GM06990 (cell line): ENCODE results near the gene PIGX.

ENCODE experiments used
- DNase-seq: peaks from one replicate; pipeline ENCODE4 v3.0.0-alpha.2; 2011; ENCODE audit not compliant: insufficient read length; ENCODE audit errors: extremely low read depth
- H3K27me3 ChIP-seq: replicated peaks from 2 replicates; pipeline ENCODE4 v1.6.0; 2011; ENCODE audit warnings: low read length; ENCODE audit not compliant: control insufficient read depth, insufficient read depth
- H3K36me3 ChIP-seq: 2 replicates; pipeline ENCODE4 v1.5.1; 2011; ENCODE audit warnings: low read length; ENCODE audit not compliant: control insufficient read depth, insufficient read depth
- H3K4me3 ChIP-seq: replicated peaks from 2 replicates; pipeline ENCODE4 v1.5.1; 2011; ENCODE audit warnings: low read depth, mild to moderate bottlenecking, control low read depth, low read length
- TF ChIP-seq, protein P1 (sequence below): IDR thresholded peaks from 2 replicates; pipeline ENCODE4 v1.5.1; 2011; ENCODE audit warnings: low read length, control low read depth, mild to moderate bottlenecking, inconsistent platforms; ENCODE audit not compliant: insufficient read depth, poor library complexity, severe bottlenecking

Gene PIGX

GRCh38 chr3:196774191-196774820 lies 62.1 kb downstream of the PIGX start:
- Histone ChIP-seq H3K27me3 (no peaks in the 10 kb centered on the region), H3K4me3 (no peak overlapping the region), H3K36me3 (no peaks in the 10 kb centered on the region)
- TF ChIP-seq, protein P1, sequence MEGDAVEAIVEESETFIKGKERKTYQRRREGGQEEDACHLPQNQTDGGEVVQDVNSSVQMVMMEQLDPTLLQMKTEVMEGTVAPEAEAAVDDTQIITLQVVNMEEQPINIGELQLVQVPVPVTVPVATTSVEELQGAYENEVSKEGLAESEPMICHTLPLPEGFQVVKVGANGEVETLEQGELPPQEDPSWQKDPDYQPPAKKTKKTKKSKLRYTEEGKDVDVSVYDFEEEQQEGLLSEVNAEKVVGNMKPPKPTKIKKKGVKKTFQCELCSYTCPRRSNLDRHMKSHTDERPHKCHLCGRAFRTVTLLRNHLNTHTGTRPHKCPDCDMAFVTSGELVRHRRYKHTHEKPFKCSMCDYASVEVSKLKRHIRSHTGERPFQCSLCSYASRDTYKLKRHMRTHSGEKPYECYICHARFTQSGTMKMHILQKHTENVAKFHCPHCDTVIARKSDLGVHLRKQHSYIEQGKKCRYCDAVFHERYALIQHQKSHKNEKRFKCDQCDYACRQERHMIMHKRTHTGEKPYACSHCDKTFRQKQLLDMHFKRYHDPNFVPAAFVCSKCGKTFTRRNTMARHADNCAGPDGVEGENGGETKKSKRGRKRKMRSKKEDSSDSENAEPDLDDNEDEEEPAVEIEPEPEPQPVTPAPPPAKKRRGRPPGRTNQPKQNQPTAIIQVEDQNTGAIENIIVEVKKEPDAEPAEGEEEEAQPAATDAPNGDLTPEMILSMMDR, result no peak
- no peak for DNase-seq

- no peak for DNase-seq
- Histone ChIP-seq H3K36me3 (peaks cover 2% of the 10 kb centered on the region), H3K4me3 (no peak overlapping the region), H3K27me3 (no peaks in the 10 kb centered on the region)
- TF ChIP-seq, protein P1, result no peak
Observed at GRCh38 chr3:196774848-196775422, 62.8 kb downstream of the PIGX start.

DNA sequence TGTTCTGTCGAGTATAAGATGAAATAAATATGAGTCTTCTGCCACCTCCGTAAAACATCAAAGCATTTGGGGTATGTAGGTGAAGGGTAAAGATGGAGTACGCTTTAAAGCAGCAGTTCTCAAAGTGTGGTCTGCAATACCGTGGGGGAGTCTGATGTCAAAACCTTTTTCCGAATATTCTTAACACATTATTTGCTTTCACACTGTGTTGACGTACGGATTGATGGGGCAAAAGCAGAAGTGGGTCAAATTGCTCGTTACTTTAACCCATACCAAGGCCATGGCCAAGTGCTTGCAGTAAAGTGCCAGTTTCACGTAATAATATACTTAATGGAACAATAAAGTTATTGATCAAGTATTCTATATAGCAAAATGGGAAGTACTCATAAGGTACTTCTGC lies 63.8 kb downstream of the PIGX start:
- Histone ChIP-seq H3K4me3 (no peak overlapping the region), H3K36me3 (peaks cover 2% of the 10 kb centered on the region), H3K27me3 (no peaks in the 10 kb centered on the region)
- no peak for DNase-seq
- TF ChIP-seq, protein P1, result no peak

GRCh38 chr3:196777836-196778235 lies 65.7 kb downstream of the PIGX start:
- DNase-seq, result no peak
- peaks cover 2% of the 10 kb centered on the region for H3K36me3 ChIP-seq

DNA sequence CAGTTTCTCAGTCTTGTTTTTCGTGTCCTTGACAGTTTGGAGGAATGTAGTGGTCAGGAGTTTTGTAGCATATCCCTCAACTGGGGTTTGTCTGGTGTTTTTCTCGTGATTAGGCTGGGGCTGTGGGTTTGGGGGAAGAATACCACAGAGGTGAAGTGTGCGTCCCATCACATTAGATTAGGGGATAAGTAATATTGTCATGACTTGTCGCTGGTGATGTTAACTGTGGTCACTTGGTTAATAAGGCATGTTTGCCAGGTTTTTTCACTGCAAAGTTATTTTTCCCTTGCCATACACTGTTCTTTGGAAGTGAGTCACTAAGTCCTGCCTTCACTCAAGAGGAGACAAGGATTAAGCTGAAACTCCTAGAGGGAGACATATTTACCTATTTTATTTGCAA lies 66.6 kb downstream of the PIGX start:
- Histone ChIP-seq H3K27me3 (no peaks in the 10 kb centered on the region), H3K4me3 (no peak overlapping the region), H3K36me3 (peaks cover 2% of the 10 kb centered on the region)
- DNase-seq, result no peak
- TF ChIP-seq, protein P1, result no peak

More at GRCh38 chr3:196777836-196778235, 65.7 kb downstream of the PIGX start:
- Histone ChIP-seq H3K4me3 (no peak overlapping the region), H3K27me3 (no peaks in the 10 kb centered on the region)
- TF ChIP-seq, protein P1, result no peak
